HPDE6-E6E7 (cell line): ENCODE measurements around the gene RFX2.
"Not testable (repeated sequence)": the region's sequence is repeated elsewhere in the genome, so short reads cannot be mapped to it uniquely, and the experiment has no call there.

Experiments used
- DNase-seq: peaks from one replicate; pipeline ENCODE4 v3.0.0; 2011; ENCODE audit warnings: missing footprints; ENCODE audit errors: extremely low spot score

Gene RFX2

GRCh38 chr19:6110360-6110977 lies at the start of gene RFX2:
RFX2 (minus strand) TSS chr19:6110500; CDS start chr19:6047496, 63,004 bp downstream.
- DNase-seq, result peak; percentile 96

- DNase-seq, result no peak
These were observed 45.7 kb upstream of the RFX2 start for GRCh38 chr19:6156033-6156432.

- no peak for DNase-seq
These were observed 40.0 kb upstream of the RFX2 start for GRCh38 chr19:6150289-6150688.

GRCh38 chr19:6141217-6141616 lies 30.9 kb upstream of the RFX2 start:
- DNase-seq, result no peak

GRCh38 chr19:6138511-6138910 lies 28.2 kb upstream of the RFX2 start:
- DNase-seq, result no peak

- no peak for DNase-seq
These were observed 27.8 kb upstream of the RFX2 start for GRCh38 chr19:6138066-6138465.

GRCh38 chr19:6133231-6133630 lies 22.9 kb upstream of the RFX2 start:
- no peak for DNase-seq

GRCh38 chr19:6132482-6132881 lies 22.2 kb upstream of the RFX2 start:
- no peak for DNase-seq

GRCh38 chr19:6127716-6128335 lies 17.5 kb upstream of the RFX2 start:
- no peak for DNase-seq

GRCh38 chr19:6126335-6126974 lies 16.2 kb upstream of the RFX2 start:
- peak; percentile 69 for DNase-seq

- peak; percentile 74 for DNase-seq
These were observed 15.3 kb upstream of the RFX2 start for GRCh38 chr19:6125571-6125989.

- DNase-seq, result no peak
These were observed 8.7 kb upstream of the RFX2 start for GRCh38 chr19:6119031-6119430.

GRCh38 chr19:6118043-6118442 lies 7.7 kb upstream of the RFX2 start:
- no peak for DNase-seq

GRCh38 chr19:6117534-6117933 lies 7.2 kb upstream of the RFX2 start:
- no peak for DNase-seq

- no peak for DNase-seq
These were observed 6.6 kb upstream of the RFX2 start for GRCh38 chr19:6116749-6117430.

GRCh38 chr19:6115992-6116391 lies 5.7 kb upstream of the RFX2 start:
- DNase-seq, result no peak

- no peak for DNase-seq
These were observed 3.4 kb upstream of the RFX2 start for GRCh38 chr19:6113616-6114188.

GRCh38 chr19:6109947-6110346 lies 353 bp downstream of the RFX2 start:
- no peak for DNase-seq

GRCh38 chr19:6108721-6109633 lies 1.3 kb downstream of the RFX2 start:
- no peak for DNase-seq

- not testable (repeated sequence) for DNase-seq
These were observed 3.5 kb downstream of the RFX2 start for GRCh38 chr19:6106643-6107294.

GRCh38 chr19:6105444-6105843 lies 4.9 kb downstream of the RFX2 start:
- no peak for DNase-seq
